ENCODE results near the gene HDGF. TPM values are rescaled to one million over a fixed set of nuclear protein-coding genes. Genes with fewer than 3 reads are reported as not detected.
A peak's percentile ranks its signal among the peaks of the same experiment; 100 is the strongest.

The HDGF gene
- total and polyA plus RNA-seq, 4 donors = 69.8 to 197 (median 157) TPM

DNA sequence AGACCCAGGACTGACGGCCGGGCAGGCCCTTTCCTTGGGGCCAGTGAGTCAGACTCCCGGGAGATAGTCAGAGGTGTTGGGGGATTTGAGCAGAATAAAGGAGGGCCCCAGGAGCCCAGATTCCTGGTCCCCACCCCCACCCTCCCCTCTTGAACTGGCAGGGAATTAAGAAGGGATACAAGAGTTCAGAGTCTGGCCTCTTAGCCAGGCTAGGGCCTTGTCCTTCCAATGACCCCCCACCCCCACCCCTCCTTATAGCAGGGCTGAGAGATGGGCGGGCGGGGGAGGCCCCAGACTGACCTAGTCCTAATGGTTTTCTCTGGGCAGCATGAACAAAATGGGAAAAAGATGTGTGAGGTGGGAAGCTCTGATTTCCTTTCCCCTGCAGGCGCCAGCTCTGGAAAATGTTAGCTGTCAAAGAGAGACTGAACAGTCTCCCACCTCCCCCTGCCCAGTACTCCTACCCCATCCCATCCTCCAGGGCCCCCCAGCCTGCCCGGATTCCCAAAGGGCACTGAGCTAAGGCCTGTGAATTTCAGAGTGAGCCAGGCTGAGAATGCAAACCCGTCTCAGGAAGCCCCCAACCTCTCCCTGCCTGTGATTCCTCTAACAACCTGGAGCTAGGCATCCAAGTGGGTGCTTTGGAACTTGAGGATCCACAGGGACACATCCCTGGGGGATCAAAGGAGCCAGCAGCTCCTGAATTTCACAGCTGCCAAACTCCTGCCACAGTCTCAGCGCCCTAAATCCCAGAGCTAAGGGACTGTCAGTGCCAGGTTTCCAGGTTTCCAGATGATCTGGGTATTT is 40.3 kb downstream of the HDGF start:
- Histone ChIP-seq H3K9me3 (ENCODE audit: control insufficient read depth, insufficient read depth, low read length) (no peaks in the 10 kb centered on the region), H3K36me3 (ENCODE audit: control insufficient read depth, insufficient read depth, low read length) (peaks cover 7% of the 10 kb centered on the region), H3K4me3 (ENCODE audit: low read depth, low read length) (no peak overlapping the region), H3K27me3 (ENCODE audit: control insufficient read depth, insufficient read depth, low read length) (no peaks in the 10 kb centered on the region), H3K4me1 (ENCODE audit: control insufficient read depth, insufficient read depth, low read length) (peaks cover 47% of the 10 kb centered on the region), H3K27ac (ENCODE audit: low read depth, low read length) (peak overlapping the region; percentile 33)
- DNase-seq (ENCODE audit: low read depth in 4 of 6, low spot score in 6 of 6) = no peak
- whole genome bisulfite sequencing (ENCODE audit: insufficient coverage) = 34% methylated on average over 3 of the region's 9 CpGs

DNA sequence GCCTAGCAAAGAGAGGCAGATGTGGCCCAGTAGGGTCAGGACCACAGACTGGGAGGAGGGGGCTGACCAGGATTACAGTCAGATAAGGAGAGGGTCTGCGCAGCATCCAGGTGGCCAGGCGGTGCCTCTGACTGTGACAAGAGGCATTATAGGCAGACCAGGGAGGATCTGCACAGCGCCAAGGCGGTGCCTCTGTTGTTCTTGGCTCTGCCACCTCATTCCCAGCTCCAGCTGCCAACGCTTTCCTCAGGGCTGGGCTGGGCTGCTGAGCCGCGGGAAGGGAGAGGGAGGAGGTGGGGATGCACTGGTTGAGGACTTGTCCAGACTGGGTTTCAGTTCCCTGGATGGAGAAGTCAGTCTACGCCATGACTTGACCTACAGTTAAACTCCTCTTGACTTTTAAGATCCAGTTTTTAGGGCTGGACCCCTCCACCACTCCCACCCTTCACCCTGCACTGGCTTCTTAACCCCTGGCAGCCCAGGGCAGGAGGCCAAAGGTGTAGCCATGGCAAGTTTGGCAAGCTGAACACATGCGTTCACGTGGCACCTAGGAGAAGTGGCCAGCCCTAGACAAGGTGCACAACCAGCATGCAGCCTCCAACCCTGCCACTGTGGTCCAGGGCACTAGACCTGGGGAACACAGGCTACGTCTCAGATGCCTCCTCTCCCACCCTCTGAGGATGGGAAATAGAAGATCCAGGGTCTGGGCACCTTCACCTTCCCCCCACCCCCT is 41.6 kb downstream of the HDGF start:
- WGBS (ENCODE audit: insufficient coverage) = 27% methylated on average over 8 of the region's 11 CpGs
- Histone ChIP-seq H3K4me3 (ENCODE audit: low read depth, low read length) (no peak overlapping the region), H3K4me1 (ENCODE audit: control insufficient read depth, insufficient read depth, low read length) (peaks cover 60% of the 10 kb centered on the region), H3K27ac (ENCODE audit: low read depth, low read length) (peak overlapping the region; percentile 43), H3K36me3 (ENCODE audit: control insufficient read depth, insufficient read depth, low read length) (no peaks in the 10 kb centered on the region), H3K9me3 (ENCODE audit: control insufficient read depth, insufficient read depth, low read length) (no peaks in the 10 kb centered on the region), H3K27me3 (ENCODE audit: control insufficient read depth, insufficient read depth, low read length) (peaks cover 9% of the 10 kb centered on the region)
- DNase-seq (ENCODE audit: low read depth in 4 of 6, low spot score in 6 of 6) = peak in 1 of 6 donors; percentile 69

DNA sequence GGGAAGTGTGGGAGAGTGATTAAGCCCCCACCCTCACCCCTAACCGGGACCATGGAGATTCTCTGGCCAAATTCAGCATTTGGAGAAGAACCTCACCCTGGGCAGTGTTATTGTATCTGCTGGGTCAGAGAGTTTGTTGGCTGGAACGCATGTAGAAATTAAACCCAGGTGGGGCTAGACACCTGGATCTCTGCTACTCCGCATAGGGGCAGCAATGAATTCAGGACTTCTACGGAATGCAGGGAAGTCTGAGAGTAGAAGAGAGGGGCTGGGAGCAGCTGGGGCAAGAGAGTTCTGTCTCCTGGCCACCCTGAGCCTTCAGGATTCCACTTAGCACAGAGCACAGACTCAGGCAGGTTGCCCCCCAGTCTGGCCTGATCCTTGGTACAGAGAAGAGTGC is 42.4 kb downstream of the HDGF start:
- 65% methylated on average over 3 of the region's 4 CpGs for WGBS (ENCODE audit: insufficient coverage)
- Histone ChIP-seq H3K27me3 (ENCODE audit: control insufficient read depth, insufficient read depth, low read length) (peaks cover 18% of the 10 kb centered on the region), H3K4me3 (ENCODE audit: low read depth, low read length) (no peak overlapping the region), H3K27ac (ENCODE audit: low read depth, low read length) (peak overlapping the region; percentile 89), H3K4me1 (ENCODE audit: control insufficient read depth, insufficient read depth, low read length) (peaks cover 69% of the 10 kb centered on the region), H3K36me3 (ENCODE audit: control insufficient read depth, insufficient read depth, low read length) (no peaks in the 10 kb centered on the region), H3K9me3 (ENCODE audit: control insufficient read depth, insufficient read depth, low read length) (no peaks in the 10 kb centered on the region)
- DNase-seq (ENCODE audit: low read depth in 4 of 6, low spot score in 6 of 6) = no peak

DNA sequence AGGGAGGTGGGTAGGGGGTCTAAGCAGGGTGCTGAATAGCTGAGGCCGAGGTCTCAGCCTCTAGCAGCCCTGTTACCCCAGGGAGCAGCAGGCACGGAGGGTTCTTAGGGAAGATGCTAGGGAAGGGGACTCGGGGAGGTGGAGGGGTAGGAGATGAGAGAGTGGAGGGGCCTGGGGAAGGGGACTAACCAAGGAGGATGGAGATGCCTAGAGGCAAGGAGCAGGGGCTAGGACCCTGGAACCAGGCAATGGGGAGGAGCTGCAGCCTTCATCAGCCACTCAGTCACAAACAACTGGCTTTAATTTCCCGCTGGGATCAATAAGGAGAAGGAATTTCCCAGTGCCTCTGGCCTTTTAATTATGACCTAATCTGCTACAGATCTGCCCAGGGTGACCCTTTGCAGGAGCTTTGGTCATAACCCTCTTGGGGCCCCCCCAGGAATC is 43.2 kb downstream of the HDGF start:
- H3K27ac ChIP-seq (ENCODE audit: low read depth, low read length) = peak overlapping the region; percentile 89
- 15% methylated on average over 4 of the region's 4 CpGs for WGBS (ENCODE audit: insufficient coverage)

DNA sequence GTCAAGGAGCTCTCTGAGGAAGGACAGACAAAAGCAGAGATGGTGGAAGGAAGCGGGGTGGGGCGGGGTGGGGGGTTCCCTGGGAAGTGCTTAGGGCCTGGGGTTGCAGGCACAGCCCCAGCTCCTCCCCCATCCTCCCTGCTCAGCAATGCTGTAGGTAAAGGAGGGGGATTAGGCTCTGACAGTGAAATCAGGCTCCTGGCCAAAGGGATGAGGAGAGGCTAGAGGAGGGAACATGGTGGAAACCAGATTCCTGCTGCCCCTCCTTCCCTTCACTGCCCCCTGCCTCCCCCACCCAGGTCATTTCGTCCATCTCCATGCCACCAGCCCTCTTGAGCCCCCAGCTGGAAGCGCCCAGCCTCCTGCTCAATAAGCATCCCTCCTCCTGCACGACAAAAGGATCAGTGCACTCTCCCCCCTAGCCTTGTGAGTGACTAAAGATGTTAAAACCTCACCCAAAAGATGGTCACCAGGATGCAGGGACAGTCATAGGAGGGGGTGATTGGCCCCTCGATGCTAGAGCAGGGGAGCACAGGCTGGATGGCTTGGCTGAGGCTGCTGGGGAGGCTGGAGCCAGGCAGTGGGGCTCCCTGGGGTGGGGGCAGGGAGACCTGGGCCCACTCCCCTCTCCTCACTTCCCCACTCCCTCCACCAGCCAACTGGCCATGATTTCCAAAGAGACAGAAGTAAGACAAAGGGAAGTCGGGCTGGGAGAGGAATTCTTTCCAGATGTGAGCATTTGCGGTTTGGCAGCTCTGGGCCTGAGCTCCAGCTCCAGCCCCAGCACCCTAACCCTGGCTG is 43.9 kb downstream of the HDGF start:
- Histone ChIP-seq H3K27ac (ENCODE audit: low read depth, low read length) (peak overlapping the region; percentile 89), H3K4me3 (ENCODE audit: low read depth, low read length) (no peak overlapping the region), H3K27me3 (ENCODE audit: control insufficient read depth, insufficient read depth, low read length) (peaks cover 30% of the 10 kb centered on the region), H3K36me3 (ENCODE audit: control insufficient read depth, insufficient read depth, low read length) (peaks cover 2% of the 10 kb centered on the region), H3K4me1 (ENCODE audit: control insufficient read depth, insufficient read depth, low read length) (peaks cover 78% of the 10 kb centered on the region), H3K9me3 (ENCODE audit: control insufficient read depth, insufficient read depth, low read length) (no peaks in the 10 kb centered on the region)
- WGBS (ENCODE audit: insufficient coverage) = 42% methylated on average over 6 of the region's 8 CpGs
- peak in 1 of 6 donors; percentile 47 for DNase-seq (ENCODE audit: low read depth in 4 of 6, low spot score in 6 of 6)

More for the DNA sequence above, 43.2 kb downstream of the HDGF start:
- peaks cover 2% of the 10 kb centered on the region for H3K36me3 ChIP-seq (ENCODE audit: control insufficient read depth, insufficient read depth, low read length)
- DNase-seq (ENCODE audit: low read depth in 4 of 6, low spot score in 6 of 6) = peak in 1 of 6 donors; percentile 69
- no peaks in the 10 kb centered on the region for H3K9me3 ChIP-seq (ENCODE audit: control insufficient read depth, insufficient read depth, low read length)
- peaks cover 26% of the 10 kb centered on the region for H3K27me3 ChIP-seq (ENCODE audit: control insufficient read depth, insufficient read depth, low read length)
- H3K4me3 ChIP-seq (ENCODE audit: low read depth, low read length) = no peak overlapping the region
- peaks cover 77% of the 10 kb centered on the region for H3K4me1 ChIP-seq (ENCODE audit: control insufficient read depth, insufficient read depth, low read length)

DNA sequence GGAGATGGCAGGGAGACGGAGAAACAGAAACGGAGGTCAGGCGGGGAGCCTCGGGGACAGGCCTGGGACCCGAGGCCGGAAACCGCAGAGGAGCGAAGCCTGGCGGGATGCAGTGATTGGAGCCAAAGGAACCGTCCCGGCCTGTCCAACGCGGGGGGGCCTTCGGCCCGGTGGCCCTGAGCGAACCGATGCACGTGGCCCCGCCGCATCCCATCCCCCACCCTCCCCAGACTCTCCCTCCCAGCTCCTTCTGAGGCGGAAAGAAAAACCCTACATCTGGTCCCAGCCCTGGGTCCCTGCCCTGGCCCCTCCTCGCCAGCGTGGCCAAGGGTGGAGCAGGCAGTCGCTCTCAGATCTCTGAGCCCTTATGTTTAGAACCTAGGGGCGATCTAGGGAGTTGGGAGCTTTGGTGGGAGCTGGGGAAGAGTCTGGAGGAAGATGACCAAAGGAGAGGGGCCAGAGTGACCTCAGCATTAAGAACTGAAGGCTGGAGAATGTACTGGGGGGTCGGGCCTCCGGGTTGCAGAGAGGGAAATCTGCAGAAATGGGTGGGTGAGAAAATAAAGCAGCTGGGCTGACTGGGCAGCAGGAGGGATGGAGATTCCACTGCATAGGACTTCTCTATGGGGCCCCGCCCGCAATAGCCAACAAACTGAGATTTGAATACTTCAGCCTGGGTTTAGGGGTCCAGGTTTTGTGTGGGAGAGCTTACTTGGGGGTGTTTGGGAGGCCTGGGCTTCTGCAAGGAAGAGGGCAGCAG is 44.6 kb downstream of the HDGF start:
- Histone ChIP-seq H3K4me1 (ENCODE audit: control insufficient read depth, insufficient read depth, low read length) (peaks cover 78% of the 10 kb centered on the region), H3K36me3 (ENCODE audit: control insufficient read depth, insufficient read depth, low read length) (peaks cover 2% of the 10 kb centered on the region), H3K27me3 (ENCODE audit: control insufficient read depth, insufficient read depth, low read length) (peaks cover 30% of the 10 kb centered on the region), H3K9me3 (ENCODE audit: control insufficient read depth, insufficient read depth, low read length) (no peaks in the 10 kb centered on the region), H3K27ac (ENCODE audit: low read depth, low read length) (peak overlapping the region; percentile 89), H3K4me3 (ENCODE audit: low read depth, low read length) (peak overlapping the region; percentile 52)
- peak in 1 of 6 donors; percentile 67 for DNase-seq (ENCODE audit: low read depth in 4 of 6, low spot score in 6 of 6)
- 6% methylated on average over 28 of the region's 29 CpGs for WGBS (ENCODE audit: insufficient coverage)

DNA sequence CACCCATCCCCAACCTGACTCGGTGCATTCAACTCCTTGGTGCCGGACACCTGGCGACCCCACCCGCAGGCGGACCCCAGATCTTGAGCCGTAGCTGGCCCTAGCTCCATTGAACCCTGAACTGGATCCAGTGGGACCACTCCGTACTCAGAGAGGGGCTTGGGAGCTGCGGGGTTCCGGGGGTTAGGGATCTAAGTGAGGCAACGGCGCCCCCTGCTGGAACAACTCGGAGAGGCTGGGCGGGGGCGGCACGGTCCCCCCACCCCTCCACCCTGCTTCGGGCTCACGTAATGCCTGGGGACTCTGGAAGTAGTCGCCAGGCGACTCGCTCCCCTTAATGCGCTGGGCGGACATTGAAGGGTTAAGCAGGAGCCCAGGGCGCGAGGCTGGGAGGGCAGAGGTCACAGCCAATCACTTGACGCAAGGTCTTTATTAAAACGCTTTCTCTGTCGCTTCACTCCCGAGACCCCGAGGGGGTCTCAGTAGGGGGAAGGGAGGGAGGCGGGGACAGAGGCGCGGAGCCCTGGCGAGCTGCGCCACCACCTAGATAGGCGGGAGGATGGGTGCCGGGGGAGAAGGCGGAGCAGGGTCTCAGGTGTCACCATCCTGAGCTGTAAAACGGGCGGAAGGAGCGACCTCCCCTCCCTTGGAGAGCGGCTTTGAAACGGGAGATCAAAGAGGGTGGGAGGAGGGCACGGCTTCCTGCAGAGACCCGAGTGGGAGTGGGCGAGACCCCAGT is 45.4 kb downstream of the HDGF start:
- peaks cover 30% of the 10 kb centered on the region for H3K27me3 ChIP-seq (ENCODE audit: control insufficient read depth, insufficient read depth, low read length)
- no peaks in the 10 kb centered on the region for H3K9me3 ChIP-seq (ENCODE audit: control insufficient read depth, insufficient read depth, low read length)
- H3K27ac ChIP-seq (ENCODE audit: low read depth, low read length) = peak overlapping the region; percentile 89
- H3K36me3 ChIP-seq (ENCODE audit: control insufficient read depth, insufficient read depth, low read length) = peaks cover 3% of the 10 kb centered on the region
- H3K4me3 ChIP-seq (ENCODE audit: low read depth, low read length) = peak overlapping the region; percentile 52
- peak in 2 of 6 donors; percentile 83 to 85 for DNase-seq (ENCODE audit: low read depth in 4 of 6, low spot score in 6 of 6)
- WGBS (ENCODE audit: insufficient coverage) = 1% methylated on average over 44 of the region's 45 CpGs
- H3K4me1 ChIP-seq (ENCODE audit: control insufficient read depth, insufficient read depth, low read length) = peaks cover 74% of the 10 kb centered on the region

DNA sequence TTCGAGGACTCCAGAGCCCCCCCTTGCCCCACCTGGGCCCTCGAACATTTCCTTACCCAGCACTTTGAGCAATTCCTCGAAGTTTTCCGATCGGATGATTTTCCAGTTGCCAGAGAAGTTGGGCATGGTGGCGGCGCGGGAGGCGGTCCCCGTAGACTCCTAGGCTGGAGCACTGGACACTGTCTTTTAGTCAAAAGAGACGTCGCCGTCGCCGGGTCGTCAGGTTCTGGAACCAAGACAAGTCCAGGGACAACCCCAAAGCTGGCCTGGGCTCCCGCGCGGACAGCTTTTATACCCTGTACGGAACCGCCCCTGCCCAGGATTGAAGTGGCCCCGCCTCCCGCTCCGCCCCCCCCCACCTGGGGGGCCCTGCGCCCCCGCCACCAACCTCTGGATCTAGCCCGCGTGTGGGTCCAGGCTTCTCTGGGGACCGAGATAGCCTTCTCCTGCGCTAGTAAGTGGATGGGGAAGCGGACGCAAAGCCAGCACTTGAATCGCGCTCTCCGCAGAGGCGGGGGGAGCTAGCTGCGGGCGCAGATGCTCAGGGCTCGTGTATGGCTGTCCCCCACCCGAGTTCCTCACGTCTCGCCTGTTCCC is 46.1 kb downstream of the HDGF start, which contains the start of gene CRABP2:
TSS of gene CRABP2 (minus strand) at position 263 of the 597 bp plus-strand sequence. CDS start at position 126, 137 bp downstream.
- Histone ChIP-seq H3K9me3 (ENCODE audit: control insufficient read depth, insufficient read depth, low read length) (no peaks in the 10 kb centered on the region), H3K4me3 (ENCODE audit: low read depth, low read length) (peak within 1 kb of the TSS; percentile 52), H3K36me3 (ENCODE audit: control insufficient read depth, insufficient read depth, low read length) (peaks cover 5% of the 10 kb centered on the region), H3K27me3 (ENCODE audit: control insufficient read depth, insufficient read depth, low read length) (peaks cover 30% of the 10 kb centered on the region), H3K27ac (ENCODE audit: low read depth, low read length) (peak within 1 kb of the TSS; percentile 89), H3K4me1 (ENCODE audit: control insufficient read depth, insufficient read depth, low read length) (peaks cover 68% of the 10 kb centered on the region)
- peak in 2 of 6 donors; percentile 68 to 73 for DNase-seq (ENCODE audit: low read depth in 4 of 6, low spot score in 6 of 6)
- under 1% methylated on average over 36 of the region's 42 CpGs for WGBS (ENCODE audit: insufficient coverage)
